Calu3 (cell line): ENCODE data around the gene RIN2. TPM values are rescaled to one million over a fixed set of nuclear protein-coding genes. Genes with fewer than 3 reads are reported as not detected.

Experiments used
- BruUV-seq: library from RNA; stranded (reverse); fragments of 400-500 nt; replicated peaks from 2 replicates; lab custom pipeline; 2021; lab: Mats Ljungman, UMichigan
- CTCF ChIA-PET: fragments of 300-600 bp; sonication (Branson Sonifier 250); formaldehyde crosslinking; loops from one replicate; lab custom pipeline; 2022; ENCODE audit warnings: antibody characterized with exemption; lab: Charles Lee
- DNase-seq: peaks from one replicate; pipeline ENCODE4 v3.0.0; 2022
- H3K27ac Mint-ChIP-seq: one replicate; pipeline ENCODE4 v1.8.0; 2022; ENCODE audit warnings: mixed read lengths; ENCODE audit not compliant: unreplicated experiment
- H3K27me3 Mint-ChIP-seq: one replicate; pipeline ENCODE4 v1.8.0; 2022; ENCODE audit warnings: mixed read lengths; ENCODE audit not compliant: unreplicated experiment
- H3K36me3 Mint-ChIP-seq: one replicate; pipeline ENCODE4 v1.8.0; 2022; ENCODE audit warnings: mild to moderate bottlenecking, moderate library complexity, mixed read lengths; ENCODE audit not compliant: insufficient read depth, unreplicated experiment
- H3K4me1 Mint-ChIP-seq: one replicate; pipeline ENCODE4 v1.8.0; 2022; ENCODE audit warnings: mild to moderate bottlenecking, low read depth, mixed read lengths; ENCODE audit not compliant: unreplicated experiment
- H3K4me3 Mint-ChIP-seq: one replicate; pipeline ENCODE4 v1.8.0; 2022; ENCODE audit warnings: mild to moderate bottlenecking, low read depth, moderate library complexity, mixed read lengths; ENCODE audit not compliant: unreplicated experiment
- H3K9me3 Mint-ChIP-seq: one replicate; pipeline ENCODE4 v1.8.0; 2022; ENCODE audit warnings: low read depth, mixed read lengths; ENCODE audit not compliant: unreplicated experiment
- CTCF ChIP-seq: fragments of 200-600 bp; IDR thresholded peaks from one replicate; pipeline ENCODE4 v1.8.0; 2022; ENCODE audit warnings: antibody characterized with exemption; ENCODE audit not compliant: unreplicated experiment
- intact Hi-C: fragments of 100-400 bp; cut with micrococcal nuclease; formaldehyde crosslinking; loops from one replicate; pipeline ENCODE4 v1.10.0; 2022; ENCODE audit not compliant: unreplicated experiment
- total RNA-seq: library from RNA; stranded (reverse); gene quantifications from 2 replicates; pipeline ENCODE4 v1.2.3, GENCODE V29; 2022

Gene RIN2
- total RNA-seq, 1 experiment from 2014 or later = 9.9 TPM

DNA sequence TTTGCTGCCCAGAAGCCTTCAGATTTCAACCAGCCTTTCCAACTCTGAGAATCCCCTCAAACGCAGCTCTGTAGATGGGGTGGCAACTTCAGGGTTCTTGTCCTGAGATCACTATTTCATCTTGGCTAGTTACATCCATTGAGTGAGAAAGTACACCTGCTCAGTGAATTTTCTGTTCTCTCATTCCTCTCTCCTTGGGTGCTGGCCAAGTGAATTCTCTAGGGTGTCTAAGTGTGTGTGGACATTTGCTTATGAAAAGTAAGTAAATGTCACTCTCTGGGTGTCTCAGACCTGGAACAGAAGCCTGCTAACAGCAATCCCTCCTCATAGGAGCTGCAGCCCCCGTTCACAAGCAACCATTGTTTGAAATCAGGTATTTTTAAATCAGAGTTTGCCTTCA, 3.8 kb downstream of the RIN2 start:
- DNase-seq = no peak
- Mint-ChIP-seq H3K27me3 (no peaks in the 10 kb centered on the region), H3K4me3 (no peak overlapping the region), H3K27ac (no peak overlapping the region), H3K4me1 (peaks cover 8% of the 10 kb centered on the region), H3K9me3 (no peaks in the 10 kb centered on the region), H3K36me3 (peaks cover 14% of the 10 kb centered on the region)
- TF ChIP-seq CTCF = no peak
- BruUV-seq = no TSS peak
- CTCF ChIA-PET = no interaction called here
- intact Hi-C loops = no loop called here

DNA sequence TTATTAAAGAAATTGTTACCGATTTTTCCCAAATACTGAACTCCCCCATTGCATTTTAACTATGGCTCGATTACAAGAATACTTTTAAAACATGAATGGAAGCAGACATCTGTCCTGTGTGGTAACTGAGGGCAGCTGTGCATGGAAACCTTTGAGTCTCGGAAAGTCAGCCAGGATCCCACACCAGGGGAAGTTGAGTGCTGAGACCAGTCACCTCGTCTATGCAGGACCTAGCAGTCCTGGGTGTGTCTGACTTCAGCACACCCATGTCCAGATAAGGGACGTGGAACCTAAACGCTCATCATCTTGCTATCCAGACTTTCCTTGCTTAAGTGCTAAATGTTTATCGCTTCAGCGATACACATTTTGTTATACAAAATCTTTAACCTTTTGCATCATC, 6.1 kb downstream of the RIN2 start:
- CTCF ChIA-PET = no interaction called here
- Mint-ChIP-seq H3K9me3 (no peaks in the 10 kb centered on the region), H3K27ac (no peak overlapping the region), H3K4me1 (peaks cover 15% of the 10 kb centered on the region), H3K27me3 (no peaks in the 10 kb centered on the region), H3K4me3 (no peak overlapping the region), H3K36me3 (no peaks in the 10 kb centered on the region)
- BruUV-seq = no TSS peak
- intact Hi-C loops = no loop called here
- TF ChIP-seq CTCF = no peak
- DNase-seq = no peak

- Mint-ChIP-seq H3K4me1 (peaks cover 15% of the 10 kb centered on the region), H3K4me3 (no peak overlapping the region), H3K27ac (no peak overlapping the region), H3K27me3 (no peaks in the 10 kb centered on the region), H3K9me3 (no peaks in the 10 kb centered on the region), H3K36me3 (no peaks in the 10 kb centered on the region)
- no peak for DNase-seq
- CTCF ChIA-PET = interaction anchor here (0.6 kb wide), 1 partner anchor 97 kb away, joined by 3 read pairs; no protein-coding TSS in a partner anchor
- intact Hi-C loops = no loop called here
- TF ChIP-seq CTCF = no peak
- no TSS peak for BruUV-seq
These were observed 7.2 kb downstream of the RIN2 start for GRCh38 chr20:19765266-19765665.

- no peak for DNase-seq
- no peaks in the 10 kb centered on the region for H3K27me3 Mint-ChIP-seq
- no TSS peak for BruUV-seq
- H3K9me3 Mint-ChIP-seq = no peaks in the 10 kb centered on the region
- intact Hi-C loops = no loop called here
- TF ChIP-seq CTCF = no peak
- no peaks in the 10 kb centered on the region for H3K36me3 Mint-ChIP-seq
- H3K4me3 Mint-ChIP-seq = no peak overlapping the region
- no peak overlapping the region for H3K27ac Mint-ChIP-seq
- CTCF ChIA-PET = no interaction called here
- H3K4me1 Mint-ChIP-seq = peaks cover 15% of the 10 kb centered on the region
These were observed 7.9 kb downstream of the RIN2 start for GRCh38 chr20:19765913-19766312.
